GM19043 (cell line): ENCODE measurements around the gene ADAMTS6.
"Not testable (repeated sequence)": the region's sequence is repeated elsewhere in the genome, so short reads cannot be mapped to it uniquely, and the experiment has no call there.

Experiments used
- ATAC-seq: cut with Tn5 transposase; IDR thresholded peaks from one replicate; pipeline ENCODE4 v1.9.1; 2021; ENCODE audit warnings: low read depth; ENCODE audit not compliant: unreplicated experiment

The ADAMTS6 gene

GRCh38 chr5:65382582-65382981, 99.1 kb downstream of the ADAMTS6 start:
- no peak for ATAC-seq

DNA sequence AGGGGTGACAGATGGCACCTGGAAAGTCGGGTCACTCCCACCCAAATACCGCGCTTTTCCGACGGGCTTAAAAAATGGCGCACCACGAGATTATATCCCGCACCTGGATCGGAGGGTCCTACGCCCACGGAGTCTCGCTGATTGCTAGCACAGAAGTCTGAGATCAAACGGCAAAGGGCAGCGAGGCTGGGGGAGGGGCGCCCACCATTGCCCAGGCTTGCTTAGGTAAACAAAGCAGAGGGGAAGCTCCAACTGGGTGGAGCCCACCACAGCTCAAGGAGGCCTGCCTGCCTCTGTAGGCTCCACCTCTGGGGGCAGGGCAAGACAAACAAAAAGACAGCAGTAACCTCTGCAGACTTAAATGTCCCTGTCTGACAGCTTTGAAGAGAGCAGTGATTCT, 111.2 kb downstream of the ADAMTS6 start:
- ATAC-seq: not testable (repeated sequence)

DNA sequence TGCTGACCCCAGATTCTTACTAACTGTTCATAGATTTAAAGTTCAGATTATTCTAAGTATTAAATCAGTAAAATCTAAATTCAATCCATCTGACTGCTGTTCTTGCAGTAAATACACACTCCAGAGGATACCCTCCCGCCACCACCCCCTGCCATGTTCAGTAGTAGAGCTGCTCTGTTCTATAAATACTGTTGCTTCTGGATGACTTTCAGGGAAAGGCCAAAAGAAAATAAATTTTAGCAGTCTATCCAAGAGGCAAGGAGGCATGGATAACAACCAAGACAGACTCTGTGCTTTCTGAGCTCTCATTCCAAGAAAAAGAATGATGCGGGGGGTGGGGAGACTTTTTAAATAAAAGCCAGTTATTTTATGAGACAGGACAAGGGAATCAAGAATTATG, 115.1 kb downstream of the ADAMTS6 start:
- ATAC-seq: no peak

GRCh38 chr5:65364907-65365306, 116.8 kb downstream of the ADAMTS6 start:
- no peak for ATAC-seq

GRCh38 chr5:65363499-65363898, 118.2 kb downstream of the ADAMTS6 start:
- ATAC-seq: no peak

GRCh38 chr5:65359981-65360380, 121.7 kb downstream of the ADAMTS6 start:
- ATAC-seq: no peak

GRCh38 chr5:65359569-65359968, 122.2 kb downstream of the ADAMTS6 start:
- ATAC-seq: no peak

DNA sequence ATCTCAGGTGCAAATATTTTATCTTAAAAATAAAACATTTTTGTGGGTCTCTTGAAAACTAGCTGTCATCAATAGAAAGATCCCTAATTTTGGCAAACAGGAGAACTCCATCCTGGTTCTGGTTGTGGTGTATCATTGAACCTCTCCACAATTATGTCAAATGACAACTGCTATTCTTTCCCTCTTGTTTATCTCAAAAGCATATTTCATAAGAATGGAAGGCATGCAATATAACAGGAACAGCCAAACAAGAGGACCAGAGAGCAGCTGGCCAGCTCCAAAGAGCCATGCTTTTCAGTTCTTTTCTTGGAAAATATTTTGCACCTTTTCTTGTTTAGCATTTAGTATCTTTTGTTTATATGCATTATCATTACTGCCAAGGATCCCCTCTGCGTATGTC, 125.4 kb downstream of the ADAMTS6 start:
- ATAC-seq: no peak

DNA sequence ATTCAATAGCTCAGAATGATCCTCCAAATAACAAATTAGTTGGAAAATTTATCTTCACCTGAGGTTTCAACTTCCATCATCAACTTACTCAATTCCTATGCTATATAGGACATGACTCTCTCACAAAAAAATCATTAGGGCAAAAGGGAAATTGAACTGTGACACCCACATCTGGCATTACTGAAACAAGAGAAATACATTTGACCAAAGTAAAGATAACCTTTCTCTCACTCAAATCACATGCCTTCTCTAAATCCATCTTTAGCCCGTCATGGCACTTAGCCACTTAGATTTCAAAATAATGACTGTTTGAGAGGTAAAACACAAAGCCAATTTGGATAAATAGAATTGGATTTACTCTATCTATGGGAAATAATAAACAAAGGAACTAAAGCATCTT, 126.4 kb downstream of the ADAMTS6 start:
- no peak for ATAC-seq

DNA sequence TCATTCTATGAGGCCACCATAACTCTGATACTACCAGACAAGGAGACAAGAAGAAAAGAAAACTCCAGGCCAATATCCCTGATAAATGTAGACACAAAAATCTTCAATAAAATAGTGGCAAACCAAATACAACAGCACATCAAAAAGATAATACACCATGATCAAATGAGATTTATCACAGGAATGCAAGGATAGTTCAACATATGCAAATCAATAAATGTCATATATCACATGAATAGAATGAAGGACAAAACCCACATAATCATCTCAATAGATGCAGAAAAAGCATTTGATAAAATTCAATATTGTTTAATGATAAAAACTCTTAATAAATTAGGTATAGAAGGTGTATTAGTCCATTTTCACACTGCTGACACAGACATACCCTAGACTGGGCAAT, 139.9 kb downstream of the ADAMTS6 start:
- no peak for ATAC-seq

- no peak for ATAC-seq
These were observed 143.0 kb downstream of the ADAMTS6 start for GRCh38 chr5:65338606-65339151.

DNA sequence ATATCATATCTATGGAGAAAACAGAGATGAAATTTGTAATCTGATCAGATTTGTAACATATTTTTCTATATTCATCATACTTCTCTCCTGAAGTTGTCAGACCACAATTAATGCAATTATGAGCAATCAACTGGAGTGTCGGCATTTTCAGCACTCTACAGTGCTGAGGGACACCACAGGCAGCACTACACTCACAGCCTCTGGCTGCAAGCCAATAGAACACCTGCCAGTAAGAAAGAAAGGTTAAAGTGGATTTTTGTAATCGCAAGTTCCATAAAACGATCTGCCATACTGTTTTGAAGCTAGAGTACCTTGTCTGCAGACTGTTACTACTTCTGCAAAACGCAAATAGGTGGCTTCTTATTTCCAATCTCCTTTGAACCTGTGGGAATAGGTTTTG, 147.6 kb downstream of the ADAMTS6 start:
- ATAC-seq: no peak

- ATAC-seq: no peak
These were observed 149.1 kb downstream of the ADAMTS6 start for GRCh38 chr5:65332591-65332990.

- no peak for ATAC-seq
These were observed 152.5 kb downstream of the ADAMTS6 start for GRCh38 chr5:65329266-65329665.

DNA sequence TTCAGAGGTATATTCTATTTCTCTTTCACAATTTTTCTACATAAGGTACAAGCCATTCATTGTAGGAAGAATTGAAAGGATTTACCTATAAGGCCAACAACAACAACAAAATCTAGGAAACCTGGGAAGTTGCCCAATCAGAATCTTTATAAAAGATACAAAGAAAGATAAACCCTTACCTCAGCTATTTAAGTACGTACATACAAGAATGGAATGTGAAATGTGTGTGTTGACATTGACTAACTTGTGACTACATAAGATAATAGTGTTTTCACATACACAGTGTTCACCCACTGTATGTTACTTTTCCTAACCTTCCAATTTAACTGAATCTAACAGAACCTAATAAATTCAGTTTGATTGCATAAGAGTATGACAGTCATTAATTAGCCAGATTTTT, 154.1 kb downstream of the ADAMTS6 start:
- no peak for ATAC-seq

DNA sequence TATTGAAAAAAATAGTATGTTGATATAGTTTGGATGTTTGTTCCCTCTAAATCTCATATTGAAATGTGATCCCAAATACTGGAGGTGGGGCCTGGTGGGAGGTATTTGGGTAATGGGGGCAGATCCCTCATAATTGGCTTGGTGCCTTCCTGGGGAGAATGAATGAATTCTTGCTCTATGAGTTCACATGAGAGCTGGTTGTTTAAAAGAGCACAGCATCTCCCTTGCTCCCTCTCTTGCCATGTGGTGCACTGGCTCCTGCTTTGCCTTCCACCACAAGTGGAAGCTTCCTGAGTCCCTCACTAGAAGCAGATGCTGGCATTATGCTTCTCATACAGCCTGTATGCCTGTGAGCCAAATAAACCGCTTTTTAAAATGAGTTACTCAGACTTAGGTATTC, 154.8 kb downstream of the ADAMTS6 start:
- ATAC-seq: no peak

GRCh38 chr5:65324226-65324625, 157.5 kb downstream of the ADAMTS6 start:
- no peak for ATAC-seq

- ATAC-seq: not testable (repeated sequence)
These were observed 161.0 kb downstream of the ADAMTS6 start for GRCh38 chr5:65320704-65321103.

DNA sequence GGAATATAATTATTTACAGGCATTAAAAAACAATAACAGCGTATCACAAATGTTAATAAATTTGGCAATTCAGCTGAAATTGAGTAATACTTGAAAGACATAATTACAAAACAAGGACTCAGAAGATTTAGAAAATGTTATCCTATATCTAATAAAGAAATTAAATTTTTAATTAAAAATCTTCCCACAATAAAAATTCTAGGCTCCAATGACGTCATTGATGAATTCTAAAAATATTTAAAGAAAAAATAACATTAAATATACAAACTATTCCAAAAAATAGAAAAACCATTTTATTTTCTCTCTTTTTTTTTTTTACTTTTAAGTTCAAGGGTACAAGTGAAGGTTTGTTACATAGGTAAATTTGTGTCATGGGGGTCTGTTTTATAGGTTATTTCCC, 161.5 kb downstream of the ADAMTS6 start:
- ATAC-seq: no peak

GRCh38 chr5:65307931-65308330, 173.8 kb downstream of the ADAMTS6 start:
- no peak for ATAC-seq

DNA sequence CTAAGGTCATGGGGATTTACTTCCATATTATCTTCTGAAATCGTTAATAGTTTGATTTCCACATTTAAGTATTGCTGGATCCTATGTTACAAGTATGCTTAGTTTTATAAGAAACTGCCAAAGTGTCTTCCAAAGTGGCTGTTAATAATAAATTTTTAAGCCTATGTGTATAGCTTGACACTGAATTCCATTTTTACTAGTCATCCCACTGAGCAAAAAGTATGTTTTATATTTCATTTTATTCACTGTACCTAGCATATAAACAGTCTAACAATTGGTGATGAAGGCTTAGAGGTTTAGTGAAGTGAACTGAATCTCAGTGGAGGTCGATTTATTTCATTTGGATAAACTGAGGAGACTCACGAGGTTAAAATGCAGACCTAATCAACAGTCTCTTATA, 174.6 kb downstream of the ADAMTS6 start:
- no peak for ATAC-seq

DNA sequence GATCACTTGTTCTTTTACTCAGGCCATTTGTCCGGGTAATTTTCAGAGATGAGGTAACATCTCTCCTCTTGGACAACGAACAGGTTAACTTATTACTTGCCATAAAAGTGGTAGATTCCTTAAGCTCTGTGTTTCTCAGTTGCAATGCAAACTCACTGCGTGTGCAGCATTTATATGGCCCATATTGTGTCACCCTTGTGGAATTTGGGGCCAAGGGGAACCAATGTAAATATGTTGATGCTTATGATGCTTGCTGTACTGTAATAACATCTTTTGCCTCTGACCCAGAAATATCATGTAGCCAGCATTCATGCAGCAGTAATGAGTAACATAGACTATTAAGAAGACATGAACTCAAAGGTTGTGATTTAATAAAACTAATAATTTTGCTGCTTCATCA, 175.8 kb downstream of the ADAMTS6 start:
- no peak for ATAC-seq

- ATAC-seq: no peak
These were observed 181.9 kb downstream of the ADAMTS6 start for GRCh38 chr5:65299861-65300260.
